ENCODE data around the gene HOTAIR. TPM values are rescaled to one million over a fixed set of nuclear protein-coding genes. Genes with fewer than 3 reads are reported as not detected.
A peak's percentile ranks its signal among the peaks of the same experiment; 100 is the strongest.

Gene HOTAIR
- total RNA-seq, 3 donors from 2014 or later (not counting 1 experiment from before 2014, with no cell fraction given): not detected

GRCh38 chr12:53988541-53989226 is 13.9 kb upstream of the HOTAIR start:
- Histone ChIP-seq H3K4me1 (ENCODE audit: control insufficient read depth, insufficient read depth, low read length) (peaks cover 30% of the 10 kb centered on the region), H3K4me3 (ENCODE audit: low read length) (no peak overlapping the region), H3K27ac (ENCODE audit: low read length) (no peak overlapping the region), H3K9me3 (ENCODE audit: control insufficient read depth, insufficient read depth, low read length) (peaks cover 5% of the 10 kb centered on the region), H3K27me3 (ENCODE audit: control insufficient read depth, insufficient read depth, low read length) (peaks cover 91% of the 10 kb centered on the region), H3K36me3 (ENCODE audit: control insufficient read depth, insufficient read depth, low read length) (no peaks in the 10 kb centered on the region)
- peak overlapping the region; percentile 56 for H3K4me3 Mint-ChIP-seq
- H3K27me3 Mint-ChIP-seq (ENCODE audit: low read depth in 2 of 2): peaks cover 87 to 92% of the 10 kb centered on the region in 2 donors
- WGBS (ENCODE audit: insufficient coverage): 10% methylated on average over 5 of the region's 5 CpGs
- ATAC-seq (no peak), DNase-seq (no peak)
- no peak overlapping the region for H3K27ac Mint-ChIP-seq
- H3K4me1 Mint-ChIP-seq: peaks cover 34 to 53% of the 10 kb centered on the region in 2 donors
- H3K36me3 Mint-ChIP-seq: peaks cover 5% of the 10 kb centered on the region
- H3K9me3 Mint-ChIP-seq: no peaks in the 10 kb centered on the region
- intact Hi-C loops (cut with micrococcal nuclease): loop anchor here (2.0 to 10.0 kb wide), 2 partner anchors 14 to 194 kb away; no protein-coding TSS in a partner anchor
- TF ChIP-seq, protein P1, sequence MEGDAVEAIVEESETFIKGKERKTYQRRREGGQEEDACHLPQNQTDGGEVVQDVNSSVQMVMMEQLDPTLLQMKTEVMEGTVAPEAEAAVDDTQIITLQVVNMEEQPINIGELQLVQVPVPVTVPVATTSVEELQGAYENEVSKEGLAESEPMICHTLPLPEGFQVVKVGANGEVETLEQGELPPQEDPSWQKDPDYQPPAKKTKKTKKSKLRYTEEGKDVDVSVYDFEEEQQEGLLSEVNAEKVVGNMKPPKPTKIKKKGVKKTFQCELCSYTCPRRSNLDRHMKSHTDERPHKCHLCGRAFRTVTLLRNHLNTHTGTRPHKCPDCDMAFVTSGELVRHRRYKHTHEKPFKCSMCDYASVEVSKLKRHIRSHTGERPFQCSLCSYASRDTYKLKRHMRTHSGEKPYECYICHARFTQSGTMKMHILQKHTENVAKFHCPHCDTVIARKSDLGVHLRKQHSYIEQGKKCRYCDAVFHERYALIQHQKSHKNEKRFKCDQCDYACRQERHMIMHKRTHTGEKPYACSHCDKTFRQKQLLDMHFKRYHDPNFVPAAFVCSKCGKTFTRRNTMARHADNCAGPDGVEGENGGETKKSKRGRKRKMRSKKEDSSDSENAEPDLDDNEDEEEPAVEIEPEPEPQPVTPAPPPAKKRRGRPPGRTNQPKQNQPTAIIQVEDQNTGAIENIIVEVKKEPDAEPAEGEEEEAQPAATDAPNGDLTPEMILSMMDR (IDR thresholded peaks at IDR 0.05): no peak

DNA sequence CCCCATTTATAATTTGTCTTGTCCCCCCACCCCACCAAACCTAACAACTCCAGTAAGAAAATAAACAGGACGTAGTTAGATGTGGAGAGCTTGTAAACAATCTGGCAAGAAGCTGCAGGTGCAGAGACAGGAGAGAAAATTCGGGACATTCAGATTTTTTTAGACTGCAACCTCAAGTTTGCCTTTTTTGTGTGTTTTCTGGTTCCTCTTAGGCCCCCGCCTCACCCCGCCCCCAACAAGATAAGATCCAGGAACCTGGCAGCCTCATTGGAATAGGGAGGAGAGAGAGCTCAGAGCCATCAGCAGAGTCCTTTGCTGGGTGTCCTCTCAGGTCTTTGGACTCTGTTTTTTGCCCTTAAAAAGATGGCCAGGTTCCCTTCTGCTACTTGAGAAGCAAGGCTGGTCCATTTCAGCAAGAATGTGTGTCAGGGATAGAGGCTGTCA is 13.1 kb upstream of the HOTAIR start:
- no peak overlapping the region for H3K27ac ChIP-seq (ENCODE audit: low read length)
- intact Hi-C loops (cut with micrococcal nuclease): loop anchor here (2.0 to 10.0 kb wide), 2 partner anchors 15 to 193 kb away; no protein-coding TSS in a partner anchor
- WGBS (ENCODE audit: insufficient coverage): 38% methylated on average over 4 of the region's 4 CpGs
- Mint-ChIP-seq H3K9me3 (no peaks in the 10 kb centered on the region), H3K4me3 (no peak overlapping the region), H3K4me1 (peaks cover 30 to 49% of the 10 kb centered on the region in 2 donors), H3K27ac (no peak overlapping the region), H3K36me3 (peaks cover 5% of the 10 kb centered on the region), H3K27me3 (ENCODE audit: low read depth in 2 of 2) (peaks cover 87 to 92% of the 10 kb centered on the region in 2 donors)
- no peaks in the 10 kb centered on the region for H3K36me3 ChIP-seq (ENCODE audit: control insufficient read depth, insufficient read depth, low read length)
- ATAC-seq: no peak
- H3K4me1 ChIP-seq (ENCODE audit: control insufficient read depth, insufficient read depth, low read length): peaks cover 30% of the 10 kb centered on the region
- H3K9me3 ChIP-seq (ENCODE audit: control insufficient read depth, insufficient read depth, low read length): peaks cover 5% of the 10 kb centered on the region
- H3K27me3 ChIP-seq (ENCODE audit: control insufficient read depth, insufficient read depth, low read length): peaks cover 90% of the 10 kb centered on the region
- no peak for DNase-seq
- H3K4me3 ChIP-seq (ENCODE audit: low read length): no peak overlapping the region
- TF ChIP-seq, protein P1 (IDR thresholded peaks at IDR 0.05): no peak

DNA sequence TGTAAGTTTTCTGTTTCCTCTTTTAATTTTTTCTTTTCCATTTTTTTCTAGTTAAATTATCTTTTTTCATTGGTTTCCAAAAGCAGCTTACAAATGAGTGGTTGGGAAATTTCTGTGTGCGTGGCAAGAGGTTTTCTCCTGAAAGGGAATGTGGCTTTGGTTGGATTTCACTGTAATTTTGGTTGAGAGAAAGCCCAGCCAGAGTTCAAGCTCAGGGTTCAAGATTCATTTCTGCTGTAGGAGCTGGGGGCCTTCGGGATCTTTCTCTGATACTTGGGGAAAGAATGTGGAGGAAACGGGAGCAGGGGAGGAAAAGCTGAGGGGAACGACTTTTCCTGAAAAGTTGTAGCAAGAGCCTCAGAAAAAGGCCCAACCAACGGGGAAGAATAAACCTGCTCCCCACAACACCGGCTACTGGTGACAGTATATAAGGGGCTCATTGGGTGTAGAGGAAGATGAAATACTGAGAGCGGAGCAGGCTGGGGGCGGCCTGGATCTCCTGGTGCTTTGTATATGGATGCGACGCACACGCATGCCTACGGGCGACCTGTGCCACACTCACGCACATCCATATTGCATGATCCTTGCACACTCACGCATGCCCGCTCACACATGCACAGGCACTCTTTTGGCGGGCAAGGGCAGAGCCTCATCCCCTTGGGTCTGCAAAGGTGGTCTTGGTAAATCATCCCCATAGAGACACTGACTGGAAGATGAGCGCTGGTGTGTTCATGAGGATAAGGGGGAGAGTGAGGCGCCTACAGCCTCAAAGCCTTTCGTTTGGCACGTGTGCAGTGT is 12.1 kb upstream of the HOTAIR start:
- no peaks in the 10 kb centered on the region for H3K36me3 ChIP-seq (ENCODE audit: control insufficient read depth, insufficient read depth, low read length)
- intact Hi-C loops (cut with micrococcal nuclease): loop anchor here (10.0 kb wide), 1 partner anchor 192 kb away; no protein-coding TSS in a partner anchor
- H3K27ac ChIP-seq (ENCODE audit: low read length): no peak overlapping the region
- H3K4me1 ChIP-seq (ENCODE audit: control insufficient read depth, insufficient read depth, low read length): peaks cover 30% of the 10 kb centered on the region
- no peak overlapping the region for H3K4me3 ChIP-seq (ENCODE audit: low read length)
- peaks cover 30 to 49% of the 10 kb centered on the region in 2 donors for H3K4me1 Mint-ChIP-seq
- peaks cover 5% of the 10 kb centered on the region for H3K9me3 ChIP-seq (ENCODE audit: control insufficient read depth, insufficient read depth, low read length)
- peak overlapping the region; percentile 59 for H3K4me3 Mint-ChIP-seq
- peaks cover 5% of the 10 kb centered on the region for H3K36me3 Mint-ChIP-seq
- ATAC-seq (no peak), DNase-seq (no peak)
- no peaks in the 10 kb centered on the region for H3K9me3 Mint-ChIP-seq
- WGBS (ENCODE audit: insufficient coverage): 36% methylated on average over 17 of the region's 21 CpGs
- H3K27me3 ChIP-seq (ENCODE audit: control insufficient read depth, insufficient read depth, low read length): peaks cover 92% of the 10 kb centered on the region
- TF ChIP-seq, protein P1 (IDR thresholded peaks at IDR 0.05): no peak
- H3K27ac Mint-ChIP-seq: no peak overlapping the region
- peaks cover 85 to 90% of the 10 kb centered on the region in 2 donors for H3K27me3 Mint-ChIP-seq (ENCODE audit: low read depth in 2 of 2)

Data from natural killer cell (primary cell).